H9 (cell line): ENCODE results near the gene GDAP1L1. TPM values are rescaled to one million over a fixed set of nuclear protein-coding genes. Genes with fewer than 3 reads are reported as not detected.

Source experiments
- DNase-seq: peaks from one replicate; pipeline ENCODE4 v3.0.0-alpha.2; 2017
- H2AFZ ChIP-seq: one replicate; pipeline ENCODE4 v1.6.1; 2013; ENCODE audit warnings: mild to moderate bottlenecking, low read length, control low read depth, moderate library complexity
- H2AK5ac ChIP-seq: 2 replicates; pipeline ENCODE4 v1.6.1; 2013; ENCODE audit warnings: low read length, control low read depth, mixed read lengths; ENCODE audit not compliant: insufficient read length
- H2BK120ac ChIP-seq: one replicate; pipeline ENCODE4 v1.6.1; 2013; ENCODE audit warnings: low read depth, mild to moderate bottlenecking, low read length, control low read depth, inconsistent platforms; ENCODE audit not compliant: poor library complexity, severe bottlenecking
- H2BK12ac ChIP-seq: 2 replicates; pipeline ENCODE4 v1.6.1; 2013; ENCODE audit warnings: low read length, control low read depth, mixed read lengths, low read depth; ENCODE audit not compliant: insufficient read length
- H2BK15ac ChIP-seq: 2 replicates; pipeline ENCODE4 v1.6.1; 2013; ENCODE audit warnings: low read depth, low read length, control low read depth
- H2BK20ac ChIP-seq: one replicate; pipeline ENCODE4 v1.6.1; 2013; ENCODE audit warnings: low read depth, mild to moderate bottlenecking, low read length, control low read depth, inconsistent platforms; ENCODE audit not compliant: poor library complexity, severe bottlenecking
- H2BK5ac ChIP-seq: 2 replicates; pipeline ENCODE4 v1.6.1; 2013; ENCODE audit warnings: low read length, control low read depth, mixed read lengths; ENCODE audit not compliant: insufficient read length
- H3K14ac ChIP-seq: 2 replicates; pipeline ENCODE4 v1.6.1; 2013; ENCODE audit warnings: low read length, control low read depth; ENCODE audit not compliant: insufficient read depth
- H3K18ac ChIP-seq: 2 replicates; pipeline ENCODE4 v1.6.1; 2013; ENCODE audit warnings: low read depth, mild to moderate bottlenecking, mixed read lengths, low read length, control low read depth; ENCODE audit not compliant: insufficient read length
- H3K23ac ChIP-seq: 2 replicates; pipeline ENCODE4 v1.6.1; 2013; ENCODE audit warnings: low read length, control low read depth, mixed read lengths, low read depth; ENCODE audit not compliant: insufficient read length
- H3K23me2 ChIP-seq: 2 replicates; pipeline ENCODE4 v1.6.1; 2013; ENCODE audit warnings: low read depth, mild to moderate bottlenecking, mixed read lengths, low read length, control low read depth; ENCODE audit not compliant: insufficient read length, poor library complexity, severe bottlenecking
- H3K27ac ChIP-seq: 2 replicates; pipeline ENCODE4 v1.5.1; 2013; ENCODE audit warnings: low read length, control low read depth, mixed read lengths, low read depth; ENCODE audit not compliant: insufficient read length
- H3K27me3 ChIP-seq: 2 replicates; pipeline ENCODE4 v1.6.1; 2013; ENCODE audit warnings: low read length, control low read depth, inconsistent platforms; ENCODE audit not compliant: insufficient read depth
- H3K4ac ChIP-seq: 2 replicates; pipeline ENCODE4 v1.6.1; 2013; ENCODE audit warnings: low read depth, mild to moderate bottlenecking, control low read depth, inconsistent platforms, low read length, moderate library complexity
- H3K4me1 ChIP-seq: 2 replicates; pipeline ENCODE4 v1.6.1; 2013; ENCODE audit warnings: low read length, control low read depth, inconsistent platforms; ENCODE audit not compliant: insufficient read depth
- H3K4me2 ChIP-seq: 2 replicates; pipeline ENCODE4 v1.6.1; 2013; ENCODE audit warnings: low read length, control low read depth, mixed read lengths; ENCODE audit not compliant: insufficient read length, insufficient read depth
- H3K56ac ChIP-seq: 2 replicates; pipeline ENCODE4 v1.6.1; 2013; ENCODE audit warnings: low read depth, mild to moderate bottlenecking, mixed read lengths, low read length, control low read depth; ENCODE audit not compliant: insufficient read length
- H3K79me1 ChIP-seq: 2 replicates; pipeline ENCODE4 v1.6.1; 2013; ENCODE audit warnings: low read depth, mild to moderate bottlenecking, moderate library complexity, low read length, control low read depth, inconsistent platforms; ENCODE audit not compliant: insufficient read depth, poor library complexity, severe bottlenecking
- H3K79me2 ChIP-seq: 2 replicates; pipeline ENCODE4 v1.6.1; 2013; ENCODE audit warnings: low read length, control low read depth, inconsistent platforms; ENCODE audit not compliant: insufficient read depth
- H3K9ac ChIP-seq: 2 replicates; pipeline ENCODE4 v1.6.1; 2013; ENCODE audit warnings: low read length, control low read depth, mixed read lengths; ENCODE audit not compliant: insufficient read length; ENCODE audit errors: extremely low read depth
- H3K9me3 ChIP-seq: one replicate; pipeline ENCODE4 v1.6.1; 2013; ENCODE audit warnings: low read depth, low read length, inconsistent platforms; ENCODE audit not compliant: control insufficient read depth
- H3T11ph ChIP-seq: one replicate; pipeline ENCODE4 v1.6.1; 2013; ENCODE audit warnings: mild to moderate bottlenecking, low read length, control low read depth, inconsistent platforms
- H4K20me1 ChIP-seq: one replicate; pipeline ENCODE4 v1.6.1; 2013; ENCODE audit not compliant: control insufficient read depth, insufficient read length, insufficient read depth
- H4K5ac ChIP-seq: 2 replicates; pipeline ENCODE4 v1.6.1; 2013; ENCODE audit warnings: low read depth, mild to moderate bottlenecking, mixed read lengths, low read length, control low read depth; ENCODE audit not compliant: insufficient read length
- H4K8ac ChIP-seq: replicated peaks from 2 replicates; pipeline ENCODE4 v1.6.1; 2013; ENCODE audit warnings: low read length, control low read depth, mixed read lengths, low read depth; ENCODE audit not compliant: insufficient read length
- H4K91ac ChIP-seq: 2 replicates; pipeline ENCODE4 v1.6.1; 2013; ENCODE audit warnings: low read depth, mild to moderate bottlenecking, moderate library complexity, mixed read lengths, low read length, control low read depth; ENCODE audit not compliant: insufficient read length
- H3K27ac Mint-ChIP-seq, 3 experiments: 2 replicates in 2 of 3; 3 replicates in 1 of 3; pipeline ENCODE4 v1.8.0; 2020 to 2021; ENCODE audit warnings: mixed read lengths in 3 of 3, mild to moderate bottlenecking in 1 of 3, moderate library complexity in 1 of 3
- H3K27me3 Mint-ChIP-seq: 2 replicates; pipeline ENCODE4 v1.8.0; 2021; ENCODE audit warnings: low read depth, mild to moderate bottlenecking, moderate library complexity, mixed read lengths
- H3K36me3 Mint-ChIP-seq, 3 experiments: 2 replicates in 2 of 3; 3 replicates in 1 of 3; pipeline ENCODE4 v1.8.0; 2020 to 2021; ENCODE audit warnings: low read depth in 3 of 3, mixed read lengths in 3 of 3; ENCODE audit not compliant: insufficient read depth in 1 of 3
- H3K4me1 Mint-ChIP-seq, 2 experiments: 2 replicates each; pipeline ENCODE4 v1.8.0; 2020; ENCODE audit warnings: mixed read lengths in 2 of 2
- H3K4me3 Mint-ChIP-seq, 2 experiments: 2 replicates in 1 of 2; 3 replicates in 1 of 2; pipeline ENCODE4 v1.8.0; 2020 to 2021; ENCODE audit warnings: mild to moderate bottlenecking in 2 of 2, mixed read lengths in 2 of 2, moderate library complexity in 1 of 2
- H3K9me3 Mint-ChIP-seq, 2 experiments: 2 replicates in 1 of 2; 3 replicates in 1 of 2; pipeline ENCODE4 v1.8.0; 2020; ENCODE audit warnings: mild to moderate bottlenecking in 2 of 2, mixed read lengths in 2 of 2, moderate library complexity in 1 of 2
- WGBS: extraction: QIAGEN DNeasy Blood & Tissue Kit; methylation state at CpG from one replicate; pipeline ENCODE4 v1.1.7; 2013; ENCODE audit warnings: missing lambda C conversion rate, low lambda C conversion rate, mixed read lengths; ENCODE audit not compliant: insufficient read length; ENCODE audit errors: extremely low coverage; 5-methylcytosine and 5-hydroxymethylcytosine counted together
- total RNA-seq: library from RNA; stranded (reverse); gene quantifications from 2 replicates; pipeline ENCODE4 v1.2.1, GENCODE V29; 2021
- TF ChIP-seq, protein P1 (sequence below): fragments of 200-600 bp; sonication (generic); conservative IDR thresholded peaks from 3 replicates; pipeline ENCODE4 v1.8.0; 2021; ENCODE audit warnings: antibody characterized with exemption, mild to moderate bottlenecking

The GDAP1L1 gene
- total RNA-seq, 1 experiment from 2014 or later, result 5.9 TPM

DNA sequence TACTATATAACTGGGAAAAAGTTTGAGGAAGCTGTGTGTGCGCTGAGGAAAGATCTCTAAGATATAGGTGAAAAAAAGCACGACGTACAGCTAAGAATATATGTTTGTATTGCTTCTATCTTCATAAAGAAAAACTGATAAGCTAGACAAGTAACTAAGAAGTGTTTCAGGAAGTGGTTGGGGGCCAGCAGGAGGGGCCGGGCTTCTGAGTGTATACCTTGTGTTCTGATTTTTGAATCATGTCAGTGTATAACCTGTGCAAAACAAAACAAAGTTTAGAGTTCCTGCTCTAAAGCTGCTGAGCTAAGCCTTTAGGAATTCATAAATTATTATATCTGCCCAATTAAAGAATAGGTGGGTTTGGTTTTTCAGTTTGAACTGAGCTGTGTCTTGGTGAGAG lies 28.7 kb upstream of the GDAP1L1 start:
- no peak overlapping the region for H3K18ac ChIP-seq
- H2BK12ac ChIP-seq, result no peak overlapping the region
- no peak overlapping the region for H3T11ph ChIP-seq
- no peaks in the 10 kb centered on the region for H3K79me1 ChIP-seq
- no peak overlapping the region for H3K27ac Mint-ChIP-seq
- H3K9me3 Mint-ChIP-seq, result no peaks in the 10 kb centered on the region
- H4K8ac ChIP-seq, result no peak overlapping the region
- H3K14ac ChIP-seq, result no peak overlapping the region
- no peaks in the 10 kb centered on the region for H3K23me2 ChIP-seq
- TF ChIP-seq, protein P1, sequence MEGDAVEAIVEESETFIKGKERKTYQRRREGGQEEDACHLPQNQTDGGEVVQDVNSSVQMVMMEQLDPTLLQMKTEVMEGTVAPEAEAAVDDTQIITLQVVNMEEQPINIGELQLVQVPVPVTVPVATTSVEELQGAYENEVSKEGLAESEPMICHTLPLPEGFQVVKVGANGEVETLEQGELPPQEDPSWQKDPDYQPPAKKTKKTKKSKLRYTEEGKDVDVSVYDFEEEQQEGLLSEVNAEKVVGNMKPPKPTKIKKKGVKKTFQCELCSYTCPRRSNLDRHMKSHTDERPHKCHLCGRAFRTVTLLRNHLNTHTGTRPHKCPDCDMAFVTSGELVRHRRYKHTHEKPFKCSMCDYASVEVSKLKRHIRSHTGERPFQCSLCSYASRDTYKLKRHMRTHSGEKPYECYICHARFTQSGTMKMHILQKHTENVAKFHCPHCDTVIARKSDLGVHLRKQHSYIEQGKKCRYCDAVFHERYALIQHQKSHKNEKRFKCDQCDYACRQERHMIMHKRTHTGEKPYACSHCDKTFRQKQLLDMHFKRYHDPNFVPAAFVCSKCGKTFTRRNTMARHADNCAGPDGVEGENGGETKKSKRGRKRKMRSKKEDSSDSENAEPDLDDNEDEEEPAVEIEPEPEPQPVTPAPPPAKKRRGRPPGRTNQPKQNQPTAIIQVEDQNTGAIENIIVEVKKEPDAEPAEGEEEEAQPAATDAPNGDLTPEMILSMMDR, result no peak
- H2BK120ac ChIP-seq, result no peak overlapping the region
- no peak overlapping the region for H2BK20ac ChIP-seq
- no peaks in the 10 kb centered on the region for H3K27me3 Mint-ChIP-seq
- no peak overlapping the region for H2BK15ac ChIP-seq
- H3K4ac ChIP-seq, result no peak overlapping the region
- H2BK5ac ChIP-seq, result no peak overlapping the region
- DNase-seq, result no peak
- H3K4me1 Mint-ChIP-seq, result peaks cover 28 to 35% of the 10 kb centered on the region in 2 experiments
- no CpG with 5 or more reads among the region's 4 CpGs for WGBS
- H3K4me3 Mint-ChIP-seq, result no peak overlapping the region
- H2AK5ac ChIP-seq, result no peak overlapping the region
- H3K79me2 ChIP-seq, result no peaks in the 10 kb centered on the region
- H3K9ac ChIP-seq, result no peak overlapping the region
- H3K9me3 ChIP-seq, result no peaks in the 10 kb centered on the region
- no peaks in the 10 kb centered on the region for H4K20me1 ChIP-seq
- no peak overlapping the region for H3K23ac ChIP-seq
- no peak overlapping the region for H3K27ac ChIP-seq
- H3K4me2 ChIP-seq, result no peak overlapping the region
- H4K91ac ChIP-seq, result no peak overlapping the region
- no peak overlapping the region for H4K5ac ChIP-seq
- no peaks in the 10 kb centered on the region for H3K4me1 ChIP-seq
- no peak overlapping the region for H2AFZ ChIP-seq
- H3K27me3 ChIP-seq, result no peaks in the 10 kb centered on the region
- H3K36me3 Mint-ChIP-seq, result no peaks in the 10 kb centered on the region
- no peak overlapping the region for H3K56ac ChIP-seq
